Right cardiac atrium (tissue), 5 donors: ENCODE results near the gene GNAI2. TPM values are rescaled to one million over a fixed set of nuclear protein-coding genes. Genes with fewer than 3 reads are reported as not detected.

Source experiments
- ATAC-seq, 2 donors: fragments of 200-7000 bp; cut with Tn5 transposase; one replicate each; pipeline versions ENCODE4 v1.8.0 to v1.9.1; 2020; ENCODE audit warnings: moderate library complexity in 2 of 2, mild to moderate bottlenecking in 1 of 2
- DNase-seq, 3 donors: peaks; one replicate each; pipeline ENCODE4 v3.0.0-alpha.2; 2020
- H3K27ac ChIP-seq: one replicate; pipeline ENCODE4 v1.5.1; 2013; ENCODE audit warnings: mild to moderate bottlenecking, low read length, control low read depth, moderate library complexity
- H3K27me3 ChIP-seq: one replicate; pipeline ENCODE4 v1.6.1; 2013; ENCODE audit not compliant: control insufficient read depth, insufficient read depth
- H3K4me1 ChIP-seq: one replicate; pipeline ENCODE4 v1.6.1; 2013; ENCODE audit warnings: low read length; ENCODE audit not compliant: control insufficient read depth, insufficient read depth
- H3K4me3 ChIP-seq: one replicate; pipeline ENCODE4 v1.5.1; 2013; ENCODE audit warnings: low read length, control low read depth
- H3K9me3 ChIP-seq: one replicate; pipeline ENCODE4 v1.6.1; 2013; ENCODE audit warnings: low read length; ENCODE audit not compliant: control insufficient read depth
- WGBS: extraction: QIAGEN DNeasy Blood & Tissue Kit; methylation state at CpG from one replicate; pipeline ENCODE4 v1.1.7; 2013; 5-methylcytosine and 5-hydroxymethylcytosine counted together
- intact Hi-C, 4 donors: fragments of 100-400 bp; cut with DNase I; formaldehyde crosslinking; loops; one replicate each; pipeline versions ENCODE4 v1.11.0 to v1.14.0; 2022 to 2023
- polyA plus RNA-seq: library from polyadenylated mRNA; stranded (reverse); fragments of 200-250 nt; gene quantifications from one replicate; pipeline ENCODE4 v1.2.3, GENCODE V29; 2013
- total RNA-seq, 4 donors: library from RNA; stranded (reverse); fragmentation: NEBNext Ultra II Directional; extraction: Animal tissue kit (Norgen Biotek cat#: 25700); gene quantifications; one replicate each; pipeline ENCODE4 v1.2.1, GENCODE V29; 2021
- donor health status: healthy with polysubstance abuse.
- donor health status: DM: no; HTN: yes; CAD: no.
- donor health status: DM: no; HTN: no; CAD: no.
- donor health status: DM: no; HTN: yes; CAD: no; lungs with severe emphysema.
- donor health status: DM: yes; HTN: yes; CAD: no.

The GNAI2 gene
- total and polyA plus RNA-seq, 5 donors, result 122 to 149 (median 148) TPM

DNA sequence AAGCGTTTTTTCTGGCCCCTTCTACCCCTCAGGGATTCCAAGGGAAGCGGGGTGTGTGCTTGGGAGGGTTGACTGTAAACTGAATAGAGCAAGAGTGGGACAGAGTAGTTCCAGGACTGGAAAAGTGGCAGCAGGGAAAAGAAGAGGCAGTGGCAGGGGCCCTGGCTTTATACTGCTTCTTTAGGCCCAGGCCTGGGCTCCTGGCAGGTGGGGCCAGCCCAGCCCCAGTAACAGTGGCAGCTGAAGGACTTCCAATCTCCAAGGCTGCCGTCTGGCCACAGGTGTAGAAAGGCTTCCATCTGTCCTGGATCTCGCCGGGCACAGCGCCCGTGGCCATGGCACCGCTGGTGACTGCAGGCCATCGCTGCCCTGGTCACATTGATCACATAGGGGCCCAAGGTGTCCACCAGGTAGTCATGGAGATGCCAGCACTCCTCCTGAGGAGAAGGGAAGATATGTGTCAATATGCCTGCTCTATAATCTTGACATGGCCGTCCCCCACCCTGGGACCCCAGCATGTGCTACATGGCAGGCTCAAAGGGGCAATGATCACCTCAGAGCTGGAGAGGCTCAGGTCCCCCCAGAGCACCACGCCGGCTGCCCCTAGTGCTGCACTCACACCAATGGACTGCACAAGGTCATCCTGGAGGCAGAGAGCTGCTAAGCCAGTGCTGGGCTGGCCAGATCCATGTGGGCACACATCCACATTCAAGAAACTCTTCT lies 57.2 kb downstream of the GNAI2 start:
- no peak overlapping the region for H3K4me3 ChIP-seq
- WGBS, result 76% methylated on average over 12 of the region's 12 CpGs
- intact Hi-C loops, result no loop called here

DNA sequence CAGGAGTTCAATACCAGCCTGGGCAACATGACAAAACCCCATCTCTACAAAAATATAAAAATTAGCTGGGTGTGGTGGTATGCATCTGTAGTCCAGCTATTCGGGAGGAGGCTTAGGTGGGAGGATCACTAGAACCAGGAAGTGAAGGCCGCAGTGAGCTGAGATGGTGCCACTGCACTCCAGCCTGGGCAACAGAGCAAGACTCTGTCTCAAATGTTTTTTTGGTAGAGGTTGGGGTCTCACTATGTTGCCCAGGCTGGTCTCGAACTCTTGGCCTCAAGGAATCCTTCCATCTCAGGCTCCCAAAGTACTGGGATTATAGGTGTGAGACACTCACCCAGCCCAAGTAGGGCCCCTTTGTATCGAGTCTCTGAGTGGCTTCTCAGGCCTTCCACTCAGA lies 58.1 kb downstream of the GNAI2 start:
- H3K4me3 ChIP-seq, result no peak overlapping the region
- WGBS, result 84% methylated on average over 4 of the region's 4 CpGs
- H3K27me3 ChIP-seq, result no peaks in the 10 kb centered on the region
- no peaks in the 10 kb centered on the region for H3K9me3 ChIP-seq
- DNase-seq, result no peak
- no peak overlapping the region for H3K27ac ChIP-seq
- ATAC-seq, result no peak
- intact Hi-C loops, result no loop called here
- H3K4me1 ChIP-seq, result peaks cover 10% of the 10 kb centered on the region

More for the DNA sequence above, 57.2 kb downstream of the GNAI2 start:
- Histone ChIP-seq H3K4me1 (peaks cover 7% of the 10 kb centered on the region), H3K9me3 (no peaks in the 10 kb centered on the region), H3K27ac (peak overlapping the region; percentile 80), H3K27me3 (no peaks in the 10 kb centered on the region)
- no peak for ATAC-seq
- DNase-seq, result peak in 1 of 3 donors; percentile 69

DNA sequence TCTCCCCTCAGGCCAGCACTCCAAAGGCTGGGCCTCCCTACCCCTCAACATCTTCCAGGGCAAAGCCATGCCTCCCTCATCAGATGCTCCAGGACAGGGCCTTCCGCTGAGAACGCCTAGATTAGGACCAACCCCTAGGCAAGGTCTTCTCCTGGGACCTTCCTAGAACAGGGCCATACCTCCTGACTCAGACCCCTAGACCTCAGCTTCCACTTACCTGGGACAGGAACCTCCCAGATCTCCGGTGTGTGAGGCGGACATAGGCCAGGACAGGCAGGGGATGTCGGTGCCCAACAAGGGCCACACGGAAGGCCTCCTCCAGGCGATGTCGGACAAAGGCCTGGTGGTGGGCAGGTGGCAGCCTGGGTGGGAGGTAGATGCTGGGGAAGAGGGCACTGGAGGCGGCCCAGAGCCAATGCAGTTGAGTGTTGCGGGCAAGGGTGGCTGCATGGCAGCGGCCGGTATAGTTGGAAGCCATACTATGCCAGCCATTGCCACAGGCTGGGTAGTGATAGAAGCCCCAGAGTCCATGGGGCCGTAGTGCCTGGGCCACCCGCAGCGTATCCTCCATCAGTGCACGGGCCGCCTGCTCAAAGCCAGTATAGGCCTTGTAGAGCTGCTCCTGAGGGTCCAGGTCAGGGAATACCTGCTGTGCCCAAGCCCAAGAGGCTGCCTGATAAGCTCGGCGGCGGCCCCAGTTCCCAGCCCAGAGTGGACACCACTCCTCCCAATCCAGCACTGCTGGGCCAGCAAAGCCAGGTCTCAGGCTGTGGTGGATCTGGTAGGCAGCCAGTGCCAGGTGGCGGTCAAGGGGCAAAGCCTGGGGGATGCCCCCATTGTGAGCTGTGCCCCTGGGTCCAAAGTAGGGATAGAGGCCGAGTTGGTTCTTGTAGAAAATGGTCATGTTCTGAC lies 58.7 kb downstream of the GNAI2 start:
- Histone ChIP-seq H3K27ac (no peak overlapping the region), H3K27me3 (no peaks in the 10 kb centered on the region), H3K4me3 (no peak overlapping the region), H3K9me3 (no peaks in the 10 kb centered on the region), H3K4me1 (peaks cover 10% of the 10 kb centered on the region)
- 90% methylated on average over 22 of the region's 22 CpGs for WGBS
- ATAC-seq (no peak), DNase-seq (peak in 1 of 3 donors; percentile 64)
- intact Hi-C loops, result no loop called here

DNA sequence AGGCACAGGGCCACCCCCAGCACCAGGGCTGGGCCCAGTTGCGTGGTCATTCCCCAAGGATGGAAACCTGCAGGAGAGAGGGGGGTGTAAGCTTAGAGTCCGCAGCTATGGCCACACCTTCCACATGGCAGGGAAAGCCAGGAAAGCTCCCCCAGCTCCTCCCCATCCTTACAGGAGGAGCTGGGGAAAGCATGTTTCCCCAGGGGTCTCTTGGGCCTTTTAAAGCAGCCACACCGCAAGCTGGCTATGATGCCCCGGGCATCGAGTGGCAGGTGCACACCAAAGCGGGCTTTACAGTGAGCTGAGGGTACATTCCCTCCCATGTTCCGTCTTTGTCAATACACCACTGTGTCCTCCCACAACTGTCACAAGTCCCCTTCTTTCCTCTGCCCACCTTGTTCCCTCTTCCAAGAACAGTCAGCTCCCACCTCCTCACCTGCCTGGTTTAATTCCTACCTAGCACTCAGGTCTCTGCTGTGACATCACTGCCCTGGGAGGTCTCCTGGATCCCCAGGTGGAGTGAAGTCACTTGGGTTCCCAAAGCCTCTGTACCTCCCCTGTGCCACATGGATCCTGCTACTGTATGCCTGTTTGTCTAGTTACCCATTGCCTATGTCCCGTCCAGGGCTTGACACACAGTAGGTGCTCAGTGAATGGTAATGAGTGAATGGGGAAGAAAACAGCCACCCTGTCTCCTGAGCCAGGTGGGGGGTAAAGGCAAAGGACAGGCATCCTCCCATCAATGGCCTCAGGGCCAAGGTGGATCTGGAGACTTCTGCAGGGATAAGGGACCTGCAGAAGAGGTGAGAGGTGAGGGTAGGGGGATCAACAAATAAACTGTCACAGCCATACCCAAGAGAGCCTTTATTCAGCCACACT lies 59.8 kb downstream of the GNAI2 start:
- ATAC-seq (no peak), DNase-seq (no peak)
- Histone ChIP-seq H3K9me3 (no peaks in the 10 kb centered on the region), H3K27ac (no peak overlapping the region), H3K4me1 (peaks cover 16% of the 10 kb centered on the region), H3K4me3 (no peak overlapping the region), H3K27me3 (no peaks in the 10 kb centered on the region)
- WGBS, result 81% methylated on average over 8 of the region's 8 CpGs
- intact Hi-C loops, result no loop called here

DNA sequence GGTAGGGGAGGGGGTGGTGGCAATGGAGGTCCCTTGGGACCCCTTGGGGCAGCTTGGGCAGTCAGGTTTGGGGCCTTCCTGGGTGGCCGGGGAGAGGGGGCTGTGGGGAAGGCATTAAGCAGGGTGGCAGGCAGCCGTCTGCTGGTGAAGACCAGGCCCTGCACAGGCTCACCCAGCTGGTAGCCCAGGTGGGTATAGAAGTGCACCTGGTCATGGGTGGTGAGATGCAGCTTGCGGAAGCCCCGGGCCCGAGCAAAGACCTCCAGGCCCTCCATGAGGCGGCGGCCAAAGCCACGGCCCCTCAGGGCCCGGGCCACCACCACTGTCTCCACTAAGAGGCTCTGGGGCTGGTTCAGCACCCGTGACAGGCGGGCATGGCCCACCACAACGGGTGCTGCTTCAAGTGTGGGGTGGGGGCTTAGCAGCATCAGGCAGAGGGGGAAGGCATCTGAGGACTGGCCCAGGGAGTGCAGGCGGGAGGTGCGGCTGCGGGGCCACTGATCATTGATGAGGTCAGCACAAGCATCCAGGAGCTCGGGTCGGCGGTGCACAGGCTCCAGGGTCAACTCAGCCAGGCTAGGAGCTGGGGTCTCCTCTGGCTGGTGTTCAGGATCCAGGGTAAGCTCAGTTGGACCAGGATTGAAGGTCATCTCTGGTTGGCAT lies 60.8 kb downstream of the GNAI2 start:
- intact Hi-C loops, result no loop called here
- 94% methylated on average over 18 of the region's 18 CpGs for WGBS
- DNase-seq (peak in 1 of 3 donors; percentile 68), ATAC-seq (no peak)
- Histone ChIP-seq H3K4me3 (no peak overlapping the region), H3K27ac (no peak overlapping the region), H3K4me1 (peaks cover 13% of the 10 kb centered on the region), H3K9me3 (no peaks in the 10 kb centered on the region), H3K27me3 (no peaks in the 10 kb centered on the region)

DNA sequence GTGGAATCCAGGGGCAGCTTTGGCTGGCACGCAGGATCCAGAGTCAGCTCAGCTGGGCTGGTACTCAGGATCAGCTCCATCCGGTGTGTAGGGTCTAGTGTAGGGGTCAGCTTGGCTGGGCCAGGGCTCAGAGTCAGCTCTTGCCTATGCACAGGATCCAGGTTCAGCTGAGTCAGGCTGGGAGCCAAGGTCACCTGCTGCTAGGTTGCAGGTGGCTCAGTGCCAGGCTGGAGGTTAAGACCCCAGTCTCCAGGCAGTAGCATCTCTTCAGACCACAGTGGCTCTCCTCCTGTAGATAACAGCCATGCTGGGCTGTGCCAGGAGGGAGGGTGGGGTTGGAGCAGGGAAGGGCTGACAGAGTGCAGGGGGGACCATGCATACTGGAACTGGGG lies 61.4 kb downstream of the GNAI2 start:
- DNase-seq (peak in 1 of 3 donors; percentile 64), ATAC-seq (no peak)
- Histone ChIP-seq H3K4me1 (peaks cover 13% of the 10 kb centered on the region), H3K9me3 (no peaks in the 10 kb centered on the region), H3K4me3 (no peak overlapping the region), H3K27ac (no peak overlapping the region), H3K27me3 (no peaks in the 10 kb centered on the region)
- intact Hi-C loops, result no loop called here
- WGBS, result 91% methylated on average over 2 of the region's 2 CpGs

DNA sequence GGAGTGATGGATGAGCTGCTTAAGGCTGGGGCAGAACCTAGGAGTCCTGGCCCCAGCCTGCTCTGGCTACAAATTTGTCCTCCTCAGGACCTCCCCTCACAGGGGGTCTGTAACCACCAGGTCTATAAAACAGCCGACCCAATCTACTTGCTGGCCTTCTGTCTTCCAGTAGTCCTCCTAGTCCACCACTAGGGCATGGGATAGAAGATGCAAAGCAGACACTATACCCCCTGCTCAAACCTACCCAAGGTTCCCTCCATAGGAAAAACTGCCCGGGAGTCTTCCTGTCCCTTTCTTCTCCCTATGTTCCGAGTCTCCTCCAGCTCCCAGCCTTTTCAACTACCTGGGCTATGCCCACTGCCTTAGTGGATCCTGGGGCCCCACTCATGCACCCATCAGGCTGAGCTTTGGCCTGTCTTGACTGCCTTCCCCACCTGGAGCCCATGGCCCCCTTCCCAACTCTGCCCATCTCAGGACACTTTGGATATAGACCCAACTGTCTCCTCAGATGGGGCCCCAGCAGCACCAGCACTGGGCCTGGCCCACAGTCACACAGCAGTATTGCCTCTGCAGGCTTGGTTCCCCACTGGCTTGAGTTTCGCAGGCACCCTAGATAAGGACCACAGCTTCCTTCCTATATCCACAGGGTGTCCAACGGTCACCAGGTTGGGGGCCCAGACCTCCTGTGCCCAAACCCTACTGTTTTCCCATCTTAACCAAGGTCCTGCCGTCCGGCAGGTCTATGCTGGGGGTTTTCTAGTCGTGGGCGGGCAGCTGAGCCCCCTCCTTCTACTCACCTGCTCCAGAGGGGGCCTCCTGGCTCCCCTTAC lies 62.1 kb downstream of the GNAI2 start:
- Histone ChIP-seq H3K4me3 (peak overlapping the region; percentile 38), H3K27me3 (no peaks in the 10 kb centered on the region), H3K4me1 (peaks cover 10% of the 10 kb centered on the region), H3K9me3 (no peaks in the 10 kb centered on the region), H3K27ac (no peak overlapping the region)
- WGBS, result 40% methylated on average over 9 of the region's 9 CpGs
- DNase-seq (peak in 1 of 3 donors; percentile 69), ATAC-seq (no peak)
- intact Hi-C loops, result no loop called here

DNA sequence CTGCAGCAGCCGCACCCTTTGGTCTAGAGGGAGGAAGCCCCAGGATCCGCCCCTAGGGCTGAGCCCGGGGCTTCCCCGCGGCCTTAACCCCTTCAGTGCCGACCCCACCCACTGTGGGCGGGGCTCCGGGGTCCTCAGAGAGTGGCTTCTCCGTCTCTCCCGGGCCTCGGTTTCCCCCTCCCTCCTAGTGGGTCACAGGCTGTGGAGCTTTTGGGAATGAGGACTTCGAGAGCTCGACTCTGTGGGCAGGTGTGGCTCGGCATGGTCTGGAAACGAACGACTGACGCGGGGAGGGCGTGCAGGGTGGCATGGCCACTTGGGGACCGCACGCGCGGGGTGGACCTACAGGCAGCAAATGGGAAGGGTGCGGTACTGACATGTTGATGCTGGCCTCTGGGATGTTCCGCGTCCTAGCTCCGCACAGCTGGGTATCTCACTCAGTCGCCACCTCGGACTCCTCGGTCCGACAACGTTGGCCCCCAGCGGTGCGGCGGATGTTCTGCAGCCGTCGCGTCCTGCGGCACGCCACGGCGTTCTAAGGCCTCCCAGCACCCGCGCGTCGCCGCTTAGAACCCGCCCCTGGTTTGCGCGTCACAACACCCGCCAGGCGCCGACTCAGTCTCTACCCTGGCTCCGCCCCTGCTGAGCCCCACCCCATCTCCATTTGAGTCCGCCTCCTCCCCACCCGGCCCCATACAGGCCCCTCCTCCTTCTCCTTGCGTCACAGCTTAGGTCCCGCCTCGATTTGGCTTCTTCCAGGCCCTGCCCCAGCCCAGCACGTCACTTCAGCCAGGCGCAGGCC lies 63.0 kb downstream of the GNAI2 start, which contains the start of the genes HYAL3 and NAA80:
Gene HYAL3, minus strand, starts transcription at position 570 of the 802 bp plus-strand sequence. CDS start 3,803 bp downstream, outside the sequence.
Gene NAA80, minus strand, starts transcription at position 570 of the 802 bp plus-strand sequence. CDS start 1,942 bp downstream, outside the sequence.
- intact Hi-C loops, result no loop called here
- Histone ChIP-seq H3K4me3 (peak within 1 kb of the TSS; percentile 38), H3K4me1 (peaks cover 10% of the 10 kb centered on the region), H3K27me3 (no peaks in the 10 kb centered on the region), H3K27ac (peak within 1 kb of the TSS; percentile 91), H3K9me3 (no peaks in the 10 kb centered on the region)
- DNase-seq (peak; percentile 99 to 100 (median 100)), ATAC-seq (peak; percentile 86 to 92)
- WGBS, result under 1% methylated on average over 61 of the region's 61 CpGs

DNA sequence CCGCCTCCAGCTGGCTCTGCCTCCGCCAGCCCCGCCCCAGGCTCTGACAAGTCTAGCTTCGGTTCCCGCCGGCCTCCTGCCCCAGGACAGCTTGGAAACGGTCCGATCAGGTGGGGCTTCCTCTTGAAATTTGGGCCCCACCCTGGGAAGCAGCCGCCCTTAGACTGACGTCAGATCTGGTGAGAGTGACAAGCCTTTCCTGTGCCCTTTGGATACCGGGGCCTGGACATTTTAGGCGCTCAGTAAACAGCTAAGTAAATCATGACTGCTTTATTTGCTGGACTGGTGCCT lies 63.6 kb downstream of the GNAI2 start:
- no peak for ATAC-seq
- DNase-seq, result no peak
- WGBS, result 0% methylated on average over 12 of the region's 12 CpGs
- Histone ChIP-seq H3K4me1 (peaks cover 10% of the 10 kb centered on the region), H3K27ac (peak overlapping the region; percentile 91), H3K27me3 (no peaks in the 10 kb centered on the region), H3K4me3 (peak overlapping the region; percentile 30), H3K9me3 (no peaks in the 10 kb centered on the region)
- intact Hi-C loops, result no loop called here
